ENCODE data around the gene FOXD2.
"Not testable (repeated sequence)": the region's sequence is repeated elsewhere in the genome, so short reads cannot be mapped to it uniquely, and the experiment has no call there.

Gene FOXD2

GRCh38 chr1:47448462-47449222 lies 10.8 kb downstream of the FOXD2 start:
- Histone ChIP-seq H3K4me3 (ENCODE audit: low read length) (no peak overlapping the region), H3K36me3 (ENCODE audit: control insufficient read depth, insufficient read depth, low read length) (no peaks in the 10 kb centered on the region), H3K27ac (ENCODE audit: low read length) (no peak overlapping the region), H3K27me3 (ENCODE audit: control insufficient read depth, insufficient read depth, low read length) (peaks cover 75% of the 10 kb centered on the region), H3K9me3 (ENCODE audit: control insufficient read depth, insufficient read depth, low read length) (no peaks in the 10 kb centered on the region), H3K4me1 (ENCODE audit: control insufficient read depth, insufficient read depth, low read length) (peaks cover 5% of the 10 kb centered on the region)
- no CpG with 5 or more reads among the region's 4 CpGs for WGBS (ENCODE audit: insufficient coverage, insufficient read length)
- no peak for DNase-seq (ENCODE audit: low read depth, low spot score)

GRCh38 chr1:47449822-47450552 lies 12.1 kb downstream of the FOXD2 start:
- peaks cover 5% of the 10 kb centered on the region; the same call in 1 of the 2 replicates for H3K4me1 ChIP-seq (ENCODE audit: control insufficient read depth, insufficient read depth, low read length)
- no peak overlapping the region for H3K4me3 ChIP-seq (ENCODE audit: low read length)
- H3K9me3 ChIP-seq (ENCODE audit: control insufficient read depth, insufficient read depth, low read length): no peaks in the 10 kb centered on the region
- no peaks in the 10 kb centered on the region for H3K36me3 ChIP-seq (ENCODE audit: control insufficient read depth, insufficient read depth, low read length)
- H3K27ac ChIP-seq (ENCODE audit: low read length): no peak overlapping the region
- DNase-seq (ENCODE audit: low read depth, low spot score): no peak
- H3K27me3 ChIP-seq (ENCODE audit: control insufficient read depth, insufficient read depth, low read length): peaks cover 61% of the 10 kb centered on the region
- no CpG with 5 or more reads among the region's 36 CpGs for WGBS (ENCODE audit: insufficient coverage, insufficient read length)

- H3K4me1 ChIP-seq (ENCODE audit: control insufficient read depth, insufficient read depth, low read length): peaks cover 5% of the 10 kb centered on the region; the same call in 1 of the 2 replicates
- H3K36me3 ChIP-seq (ENCODE audit: control insufficient read depth, insufficient read depth, low read length): no peaks in the 10 kb centered on the region
- no CpG with 5 or more reads among the region's 4 CpGs for WGBS (ENCODE audit: insufficient coverage, insufficient read length)
- no peaks in the 10 kb centered on the region for H3K9me3 ChIP-seq (ENCODE audit: control insufficient read depth, insufficient read depth, low read length)
- no peak overlapping the region for H3K27ac ChIP-seq (ENCODE audit: low read length)
- peaks cover 55% of the 10 kb centered on the region for H3K27me3 ChIP-seq (ENCODE audit: control insufficient read depth, insufficient read depth, low read length)
- no peak overlapping the region for H3K4me3 ChIP-seq (ENCODE audit: low read length)
- DNase-seq (ENCODE audit: low read depth, low spot score): no peak
These were observed 12.8 kb downstream of the FOXD2 start for GRCh38 chr1:47450606-47451005.

GRCh38 chr1:47452426-47452825 lies 14.6 kb downstream of the FOXD2 start:
- Histone ChIP-seq H3K27ac (ENCODE audit: low read length) (no peak overlapping the region), H3K36me3 (ENCODE audit: control insufficient read depth, insufficient read depth, low read length) (no peaks in the 10 kb centered on the region), H3K4me1 (ENCODE audit: control insufficient read depth, insufficient read depth, low read length) (peaks cover 1% of the 10 kb centered on the region; the same call in 1 of the 2 replicates), H3K9me3 (ENCODE audit: control insufficient read depth, insufficient read depth, low read length) (no peaks in the 10 kb centered on the region), H3K27me3 (ENCODE audit: control insufficient read depth, insufficient read depth, low read length) (peaks cover 37% of the 10 kb centered on the region), H3K4me3 (ENCODE audit: low read length) (no peak overlapping the region)
- DNase-seq (ENCODE audit: low read depth, low spot score): no peak
- no CpG with 5 or more reads among the region's 1 CpG for WGBS (ENCODE audit: insufficient coverage, insufficient read length)

GRCh38 chr1:47453910-47454309 lies 16.1 kb downstream of the FOXD2 start:
- no CpG with 5 or more reads among the region's 2 CpGs for WGBS (ENCODE audit: insufficient coverage, insufficient read length)
- H3K36me3 ChIP-seq (ENCODE audit: control insufficient read depth, insufficient read depth, low read length); H3K27ac ChIP-seq (ENCODE audit: low read length); H3K9me3 ChIP-seq (ENCODE audit: control insufficient read depth, insufficient read depth, low read length); DNase-seq (ENCODE audit: low read depth, low spot score); H3K4me3 ChIP-seq (ENCODE audit: low read length); H3K4me1 ChIP-seq (ENCODE audit: control insufficient read depth, insufficient read depth, low read length): not testable (repeated sequence)
- peaks cover 25% of the 10 kb centered on the region for H3K27me3 ChIP-seq (ENCODE audit: control insufficient read depth, insufficient read depth, low read length)

- WGBS (ENCODE audit: insufficient coverage, insufficient read length): no CpG with 5 or more reads among the region's 4 CpGs
- DNase-seq (ENCODE audit: low read depth, low spot score): no peak
- Histone ChIP-seq H3K27ac (ENCODE audit: low read length) (no peak overlapping the region), H3K36me3 (ENCODE audit: control insufficient read depth, insufficient read depth, low read length) (no peaks in the 10 kb centered on the region), H3K27me3 (ENCODE audit: control insufficient read depth, insufficient read depth, low read length) (peaks cover 3% of the 10 kb centered on the region; the same call in 1 of the 2 replicates), H3K9me3 (ENCODE audit: control insufficient read depth, insufficient read depth, low read length) (no peaks in the 10 kb centered on the region), H3K4me1 (ENCODE audit: control insufficient read depth, insufficient read depth, low read length) (peaks cover 7% of the 10 kb centered on the region), H3K4me3 (ENCODE audit: low read length) (no peak overlapping the region)
These were observed 18.4 kb downstream of the FOXD2 start for GRCh38 chr1:47456250-47456649.

- not testable (repeated sequence) for H3K4me1 ChIP-seq (ENCODE audit: control insufficient read depth, insufficient read depth, low read length); H3K27ac ChIP-seq (ENCODE audit: low read length); H3K36me3 ChIP-seq (ENCODE audit: control insufficient read depth, insufficient read depth, low read length); H3K4me3 ChIP-seq (ENCODE audit: low read length); H3K27me3 ChIP-seq (ENCODE audit: control insufficient read depth, insufficient read depth, low read length); H3K9me3 ChIP-seq (ENCODE audit: control insufficient read depth, insufficient read depth, low read length); DNase-seq (ENCODE audit: low read depth, low spot score)
- no CpG with 5 or more reads among the region's 16 CpGs for WGBS (ENCODE audit: insufficient coverage, insufficient read length)
These were observed 19.7 kb downstream of the FOXD2 start for GRCh38 chr1:47457547-47457946.

GRCh38 chr1:47459253-47459788 lies 21.5 kb downstream of the FOXD2 start:
- Histone ChIP-seq H3K4me3 (ENCODE audit: low read length) (no peak overlapping the region), H3K27ac (ENCODE audit: low read length) (no peak overlapping the region), H3K9me3 (ENCODE audit: control insufficient read depth, insufficient read depth, low read length) (no peaks in the 10 kb centered on the region), H3K27me3 (ENCODE audit: control insufficient read depth, insufficient read depth, low read length) (no peaks in the 10 kb centered on the region), H3K36me3 (ENCODE audit: control insufficient read depth, insufficient read depth, low read length) (no peaks in the 10 kb centered on the region), H3K4me1 (ENCODE audit: control insufficient read depth, insufficient read depth, low read length) (peaks cover 6% of the 10 kb centered on the region)
- WGBS (ENCODE audit: insufficient coverage, insufficient read length): no CpG with 5 or more reads among the region's 11 CpGs
- DNase-seq (ENCODE audit: low read depth, low spot score): no peak

GRCh38 chr1:47460040-47460439 lies 22.2 kb downstream of the FOXD2 start:
- Histone ChIP-seq H3K27ac (ENCODE audit: low read length) (no peak overlapping the region), H3K4me1 (ENCODE audit: control insufficient read depth, insufficient read depth, low read length) (peaks cover 6% of the 10 kb centered on the region), H3K36me3 (ENCODE audit: control insufficient read depth, insufficient read depth, low read length) (no peaks in the 10 kb centered on the region), H3K4me3 (ENCODE audit: low read length) (no peak overlapping the region), H3K27me3 (ENCODE audit: control insufficient read depth, insufficient read depth, low read length) (no peaks in the 10 kb centered on the region), H3K9me3 (ENCODE audit: control insufficient read depth, insufficient read depth, low read length) (no peaks in the 10 kb centered on the region)
- DNase-seq (ENCODE audit: low read depth, low spot score): no peak
- no CpG with 5 or more reads among the region's 5 CpGs for WGBS (ENCODE audit: insufficient coverage, insufficient read length)

GRCh38 chr1:47460456-47460855 lies 22.6 kb downstream of the FOXD2 start:
- Histone ChIP-seq H3K4me3 (ENCODE audit: low read length) (no peak overlapping the region), H3K36me3 (ENCODE audit: control insufficient read depth, insufficient read depth, low read length) (no peaks in the 10 kb centered on the region), H3K4me1 (ENCODE audit: control insufficient read depth, insufficient read depth, low read length) (peaks cover 6% of the 10 kb centered on the region), H3K27ac (ENCODE audit: low read length) (no peak overlapping the region), H3K27me3 (ENCODE audit: control insufficient read depth, insufficient read depth, low read length) (no peaks in the 10 kb centered on the region), H3K9me3 (ENCODE audit: control insufficient read depth, insufficient read depth, low read length) (no peaks in the 10 kb centered on the region)
- DNase-seq (ENCODE audit: low read depth, low spot score): no peak
